GM23248 (cell line): ENCODE results near the gene SMIM35.

Source experiments
- EZH2 ChIP-seq: fragments of 200-600 bp; sonication (generic); IDR thresholded peaks from 2 replicates; pipeline ENCODE4 v1.6.1; 2018; ENCODE audit warnings: antibody characterized with exemption, mild to moderate bottlenecking; ENCODE audit not compliant: insufficient read depth, poor library complexity, severe bottlenecking
- EZH2phosphoT487 ChIP-seq: fragments of 200-600 bp; sonication (generic); IDR thresholded peaks from 2 replicates; pipeline ENCODE4 v1.6.1; 2018; ENCODE audit warnings: antibody characterized with exemption, moderate library complexity, mild to moderate bottlenecking, low read depth; ENCODE audit not compliant: insufficient read depth

GRCh38 chr11:118068206-118068944 lies 18.4 kb downstream of the SMIM35 start:
- no peak for TF ChIP-seq EZH2
- TF ChIP-seq EZH2phosphoT487, result no peak
